Spleen (tissue), 11 donors: ENCODE measurements around the gene DEFB132. TPM values are rescaled to one million over a fixed set of nuclear protein-coding genes. Genes with fewer than 3 reads are reported as not detected.

Experiments used
- DNase-seq: peaks from one replicate; pipeline ENCODE4 v3.0.0-alpha.2; 2020
- H3K27ac ChIP-seq, 8 donors: fragments of 200-600 bp; sonication (generic) in 7 of 8; 1 replicate in 4 of 8; 2 replicates in 4 of 8; pipeline versions ENCODE4 v1.5.0 to v1.8.0; 2016 to 2021; ENCODE audit warnings: inconsistent platforms in 4 of 8, mild to moderate bottlenecking in 4 of 8, moderate library complexity in 1 of 8
- H3K27me3 ChIP-seq, 7 donors: fragments of 200-600 bp; sonication (generic) in 6 of 7; replicated peaks in 1 of 7; 1 replicate in 4 of 7; 2 replicates in 3 of 7; pipeline versions ENCODE4 v1.5.0 to v1.8.0; 2016 to 2021; ENCODE audit warnings: inconsistent platforms in 3 of 7, mild to moderate bottlenecking in 1 of 7
- H3K36me3 ChIP-seq, 6 donors: fragments of 200-600 bp; sonication (generic) in 5 of 6; 1 replicate in 4 of 6; 2 replicates in 2 of 6; pipeline versions ENCODE4 v1.5.0 to v1.8.0; 2016 to 2021; ENCODE audit warnings: inconsistent platforms in 2 of 6
- H3K4me1 ChIP-seq, 6 donors: fragments of 200-600 bp; sonication (generic) in 5 of 6; 1 replicate in 3 of 6; 2 replicates in 3 of 6; pipeline versions ENCODE4 v1.5.0 to v1.8.0; 2016 to 2021; ENCODE audit warnings: inconsistent platforms in 3 of 6
- H3K4me3 ChIP-seq, 8 donors: fragments of 200-600 bp; sonication (generic) in 7 of 8; 1 replicate in 4 of 8; 2 replicates in 4 of 8; pipeline versions ENCODE4 v1.5.0 to v1.8.0; 2016 to 2021; ENCODE audit warnings: inconsistent platforms in 4 of 8, mild to moderate bottlenecking in 4 of 8, moderate library complexity in 2 of 8
- H3K9me3 ChIP-seq, 8 donors: fragments of 200-600 bp; sonication (generic) in 7 of 8; 1 replicate in 4 of 8; 2 replicates in 4 of 8; pipeline versions ENCODE4 v1.5.0 to v1.8.0; 2016 to 2021; ENCODE audit warnings: inconsistent platforms in 4 of 8
- CTCF ChIP-seq, 11 experiments: fragments of 200-600 bp in 7 of 11; fragments of 450-650 bp in 4 of 11; sonication (generic) in 4 of 11; IDR thresholded peaks in 8 of 11; conservative IDR thresholded peaks in 3 of 11; 1 replicate in 7 of 11; 2 replicates in 4 of 11; pipeline versions ENCODE4 v1.4.0 to v1.8.0; 2016 to 2021; ENCODE audit warnings: antibody characterized with exemption in 11 of 11, inconsistent platforms in 4 of 11, mild to moderate bottlenecking in 1 of 11
- POLR2A ChIP-seq, 3 donors: fragments of 450-650 bp; IDR thresholded peaks; one replicate each; pipeline ENCODE4 v1.5.1; 2017; ENCODE audit warnings: antibody characterized with exemption in 3 of 3, mild to moderate bottlenecking in 1 of 3
- POLR2AphosphoS5 ChIP-seq, 3 donors: sonication (generic); formaldehyde crosslinking; IDR thresholded peaks; one replicate each; pipeline ENCODE4 v1.5.1; 2017; ENCODE audit warnings: antibody characterized with exemption in 3 of 3
- WGBS, 5 donors: extraction: QIAGEN DNeasy Blood & Tissue Kit in 3 of 5; methylation state at CpG; one replicate each; pipeline versions ENCODE4 v1.1.5 to v1.1.7; 2013 to 2018; 5-methylcytosine and 5-hydroxymethylcytosine counted together
- intact Hi-C: fragments of 100-400 bp; cut with DNase I; formaldehyde crosslinking; loops from one replicate; pipeline ENCODE4 v1.15.0; 2023; ENCODE audit warnings: low total_unique reads
- polyA plus RNA-seq, 3 donors: library from polyadenylated mRNA; stranded (reverse); fragments of 200-250 nt; gene quantifications; one replicate each; pipeline ENCODE4 v1.2.1, GENCODE V29; 2013
- total RNA-seq, 7 donors: library from RNA; depleted of rRNA in 3 of 7; stranded (reverse); fragments of >200 nt in 3 of 7; fragmentation: NEBNext Ultra II Directional in 4 of 7; extraction: Animal tissue kit (Norgen Biotek cat#: 25700) in 4 of 7; gene quantifications; one replicate each; pipeline versions ENCODE4 v1.1.0 to v1.2.1, GENCODE V29; 2016 to 2021
- donor health status: healthy with polysubstance abuse.
- donor health status: DM: no; HTN: no; CAD: no; lungs with moderate emphysema.
- donor health status: DM: no; HTN: no; CAD: no.
- donor health status: Bipolar disorder and iron deficiency.
- donor health status: healthy.
- donor health status: DM: no; HTN: no; CAD: no.
- donor health status: DM: yes; HTN: yes; CAD: no.

Gene DEFB132
- total and polyA plus RNA-seq, 10 donors, result not detected

- WGBS, 5 donors, result 0 to 1% (median 0%) methylated on average over 43 of the region's 43 CpGs
- Histone ChIP-seq H3K9me3 (no peaks in the 10 kb centered on the region), H3K27me3 (no peaks in the 10 kb centered on the region), H3K36me3 (no peaks in the 10 kb centered on the region), H3K4me3 (peak within 1 kb of the TSS; percentile 33 to 79 (median 56)), H3K4me1 (peaks cover 13 to 42% (median 23%) of the 10 kb centered on the region in 6 donors), H3K27ac (peak within 1 kb of the TSS; percentile 29 to 86 (median 74))
- DNase-seq, result peak; percentile 97
- TF ChIP-seq CTCF (IDR thresholded peaks at IDR 0.05 in 8 of 11, conservative IDR thresholded peaks at IDR 0.05 in 3 of 11) (peak in 7 of 11 experiments; percentile 45 to 66 (median 54)), POLR2A (IDR thresholded peaks at IDR 0.05) (no peak), POLR2AphosphoS5 (IDR thresholded peaks at IDR 0.05) (peak; percentile 52 to 65 (median 58))
- intact Hi-C loops, result no loop called here
Observed at GRCh38 chr20:290084-290831, 32.7 kb downstream of the DEFB132 start, which contains the start of gene C20orf96. TSS of gene C20orf96 (minus strand) at chr20:290750. CDS start at chr20:290610, 140 bp downstream.

GRCh38 chr20:294602-295001, 37.1 kb downstream of the DEFB132 start:
- intact Hi-C loops, result no loop called here
- Histone ChIP-seq H3K27me3 (no peaks in the 10 kb centered on the region), H3K27ac (no peak overlapping the region), H3K9me3 (no peaks in the 10 kb centered on the region), H3K4me1 (peaks cover 24 to 67% (median 46%) of the 10 kb centered on the region in 6 donors), H3K4me3 (no peak overlapping the region), H3K36me3 (peaks cover 0 to 3% (median 0%) of the 10 kb centered on the region in 6 donors)
- DNase-seq, result no peak
- no peak for TF ChIP-seq POLR2A (IDR thresholded peaks at IDR 0.05)
- no peak for TF ChIP-seq POLR2AphosphoS5 (IDR thresholded peaks at IDR 0.05)
- TF ChIP-seq CTCF (IDR thresholded peaks at IDR 0.05 in 8 of 11, conservative IDR thresholded peaks at IDR 0.05 in 3 of 11), result no peak
- WGBS, 5 donors, result 88 to 95% (median 91%) methylated on average over 5 of the region's 5 CpGs

- intact Hi-C loops, result no loop called here
- H3K27me3 ChIP-seq, result no peaks in the 10 kb centered on the region
- H3K36me3 ChIP-seq, result peaks cover 0 to 13% (median 0%) of the 10 kb centered on the region in 6 donors
- 90 to 98% (median 93%) methylated on average over 4 of the region's 4 CpGs for WGBS, 5 donors
- H3K4me1 ChIP-seq, result peaks cover 30 to 70% (median 50%) of the 10 kb centered on the region in 6 donors
- H3K27ac ChIP-seq, result no peak overlapping the region
- no peak for TF ChIP-seq CTCF (IDR thresholded peaks at IDR 0.05 in 8 of 11, conservative IDR thresholded peaks at IDR 0.05 in 3 of 11)
- no peak for TF ChIP-seq POLR2AphosphoS5 (IDR thresholded peaks at IDR 0.05)
- TF ChIP-seq POLR2A (IDR thresholded peaks at IDR 0.05), result no peak
- H3K9me3 ChIP-seq, result no peaks in the 10 kb centered on the region
- no peak for DNase-seq
- no peak overlapping the region for H3K4me3 ChIP-seq
Observed at GRCh38 chr20:295804-296203, 38.3 kb downstream of the DEFB132 start.
